Fibroblast of lung (primary cell): ENCODE results near the gene PALLD.

Source experiments
- EZH2 ChIP-seq: IDR thresholded peaks from 2 replicates; pipeline ENCODE4 v1.5.1; 2012; ENCODE audit warnings: low read length, control low read depth, mild to moderate bottlenecking; ENCODE audit errors: missing control alignments
- TF ChIP-seq, protein P1 (sequence below), 2 donors: IDR thresholded peaks in 1 of 2; conservative IDR thresholded peaks in 1 of 2; 1 replicate in 1 of 2; 2 replicates in 1 of 2; pipeline ENCODE4 v1.5.1; 2011 to 2012; ENCODE audit warnings: low read length in 2 of 2, control low read depth in 1 of 2, inconsistent platforms in 1 of 2, low read depth in 1 of 2, mild to moderate bottlenecking in 1 of 2

DNA sequence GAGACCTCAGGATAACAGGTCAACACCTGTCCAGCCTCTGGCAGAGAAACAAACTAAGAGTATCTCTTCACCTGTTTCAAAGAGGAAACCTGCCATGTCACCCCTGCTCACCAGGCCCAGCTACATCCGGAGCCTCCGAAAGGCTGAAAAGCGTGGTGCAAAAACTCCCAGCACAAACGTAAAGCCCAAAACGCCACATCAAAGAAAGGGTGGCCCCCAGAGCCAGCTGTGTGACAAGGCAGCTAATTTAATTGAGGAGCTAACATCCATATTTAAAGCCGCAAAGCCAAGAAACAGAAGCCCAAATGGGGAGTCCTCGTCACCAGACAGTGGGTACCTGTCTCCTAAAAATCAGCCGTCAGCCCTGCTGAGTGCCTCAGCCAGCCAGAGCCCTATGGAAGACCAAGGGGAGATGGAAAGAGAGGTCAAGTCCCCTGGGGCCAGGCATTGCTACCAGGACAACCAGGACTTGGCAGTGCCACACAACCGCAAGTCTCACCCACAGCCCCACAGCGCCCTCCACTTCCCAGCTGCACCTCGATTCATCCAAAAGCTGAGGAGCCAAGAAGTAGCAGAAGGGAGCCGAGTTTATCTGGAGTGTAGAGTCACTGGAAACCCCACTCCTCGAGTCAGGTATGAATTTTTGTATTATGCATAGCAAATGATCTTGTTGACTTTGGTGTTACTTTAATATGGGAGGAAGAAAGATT lies 15.1 kb downstream of the PALLD start:
- TF ChIP-seq, protein P1, sequence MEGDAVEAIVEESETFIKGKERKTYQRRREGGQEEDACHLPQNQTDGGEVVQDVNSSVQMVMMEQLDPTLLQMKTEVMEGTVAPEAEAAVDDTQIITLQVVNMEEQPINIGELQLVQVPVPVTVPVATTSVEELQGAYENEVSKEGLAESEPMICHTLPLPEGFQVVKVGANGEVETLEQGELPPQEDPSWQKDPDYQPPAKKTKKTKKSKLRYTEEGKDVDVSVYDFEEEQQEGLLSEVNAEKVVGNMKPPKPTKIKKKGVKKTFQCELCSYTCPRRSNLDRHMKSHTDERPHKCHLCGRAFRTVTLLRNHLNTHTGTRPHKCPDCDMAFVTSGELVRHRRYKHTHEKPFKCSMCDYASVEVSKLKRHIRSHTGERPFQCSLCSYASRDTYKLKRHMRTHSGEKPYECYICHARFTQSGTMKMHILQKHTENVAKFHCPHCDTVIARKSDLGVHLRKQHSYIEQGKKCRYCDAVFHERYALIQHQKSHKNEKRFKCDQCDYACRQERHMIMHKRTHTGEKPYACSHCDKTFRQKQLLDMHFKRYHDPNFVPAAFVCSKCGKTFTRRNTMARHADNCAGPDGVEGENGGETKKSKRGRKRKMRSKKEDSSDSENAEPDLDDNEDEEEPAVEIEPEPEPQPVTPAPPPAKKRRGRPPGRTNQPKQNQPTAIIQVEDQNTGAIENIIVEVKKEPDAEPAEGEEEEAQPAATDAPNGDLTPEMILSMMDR (conservative IDR thresholded peaks at IDR 0.05 in 1 of 2, IDR thresholded peaks at IDR 0.05 in 1 of 2; ENCODE audit: low read depth in 1 of 2, low read length in 2 of 2), result no peak
- no peak for TF ChIP-seq EZH2
